RWPE2 (cell line): ENCODE results near the gene NACC2.
"Not testable (repeated sequence)": the region's sequence is repeated elsewhere in the genome, so short reads cannot be mapped to it uniquely, and the experiment has no call there.

Experiments used
- ATAC-seq: fragments of 200-7000 bp; cut with Tn5 transposase; 3 replicates; pipeline ENCODE4 v1.9.1; 2021; ENCODE audit warnings: low read depth
- DNase-seq: peaks from one replicate; pipeline ENCODE4 v3.0.0-alpha.2; 2020; ENCODE audit warnings: low spot score
- H3K27ac ChIP-seq: fragments of 450-650 bp; 2 replicates; pipeline ENCODE4 v1.5.1; 2017; ENCODE audit warnings: mild to moderate bottlenecking; ENCODE audit not compliant: poor library complexity, severe bottlenecking
- H3K27me3 ChIP-seq: fragments of 250-450 bp; sonication (Bioruptor Pico); 2 replicates; pipeline ENCODE4 v1.5.1; 2021; ENCODE audit warnings: mild to moderate bottlenecking, moderate library complexity; ENCODE audit not compliant: insufficient read depth, poor library complexity, severe bottlenecking
- H3K36me3 ChIP-seq: fragments of 250-450 bp; sonication (Bioruptor Pico); 2 replicates; pipeline ENCODE4 v1.5.1; 2020; ENCODE audit warnings: low read depth, mild to moderate bottlenecking, moderate library complexity
- H3K4me1 ChIP-seq: fragments of 250-450 bp; sonication (Bioruptor Pico); 2 replicates; pipeline ENCODE4 v1.5.1; 2021; ENCODE audit warnings: mild to moderate bottlenecking, moderate library complexity; ENCODE audit not compliant: insufficient read depth, poor library complexity, severe bottlenecking
- H3K4me3 ChIP-seq: fragments of 250-450 bp; sonication (Bioruptor Pico); 2 replicates; pipeline ENCODE4 v1.5.1; 2021; ENCODE audit warnings: mild to moderate bottlenecking, moderate library complexity; ENCODE audit not compliant: severe bottlenecking
- H3K9me3 ChIP-seq: fragments of 250-450 bp; sonication (Bioruptor Pico); 2 replicates; pipeline ENCODE4 v1.5.1; 2021; ENCODE audit warnings: mild to moderate bottlenecking, moderate library complexity; ENCODE audit not compliant: severe bottlenecking
- TF ChIP-seq, protein P1 (sequence below): fragments of 450-650 bp; IDR thresholded peaks from one replicate; pipeline ENCODE4 v1.5.1; 2017; ENCODE audit warnings: mild to moderate bottlenecking, moderate library complexity; ENCODE audit not compliant: poor library complexity, severe bottlenecking

The NACC2 gene

GRCh38 chr9:136028760-136029470, 66.2 kb downstream of the NACC2 start:
- no peak overlapping the region for H3K27ac ChIP-seq
- TF ChIP-seq, protein P1, sequence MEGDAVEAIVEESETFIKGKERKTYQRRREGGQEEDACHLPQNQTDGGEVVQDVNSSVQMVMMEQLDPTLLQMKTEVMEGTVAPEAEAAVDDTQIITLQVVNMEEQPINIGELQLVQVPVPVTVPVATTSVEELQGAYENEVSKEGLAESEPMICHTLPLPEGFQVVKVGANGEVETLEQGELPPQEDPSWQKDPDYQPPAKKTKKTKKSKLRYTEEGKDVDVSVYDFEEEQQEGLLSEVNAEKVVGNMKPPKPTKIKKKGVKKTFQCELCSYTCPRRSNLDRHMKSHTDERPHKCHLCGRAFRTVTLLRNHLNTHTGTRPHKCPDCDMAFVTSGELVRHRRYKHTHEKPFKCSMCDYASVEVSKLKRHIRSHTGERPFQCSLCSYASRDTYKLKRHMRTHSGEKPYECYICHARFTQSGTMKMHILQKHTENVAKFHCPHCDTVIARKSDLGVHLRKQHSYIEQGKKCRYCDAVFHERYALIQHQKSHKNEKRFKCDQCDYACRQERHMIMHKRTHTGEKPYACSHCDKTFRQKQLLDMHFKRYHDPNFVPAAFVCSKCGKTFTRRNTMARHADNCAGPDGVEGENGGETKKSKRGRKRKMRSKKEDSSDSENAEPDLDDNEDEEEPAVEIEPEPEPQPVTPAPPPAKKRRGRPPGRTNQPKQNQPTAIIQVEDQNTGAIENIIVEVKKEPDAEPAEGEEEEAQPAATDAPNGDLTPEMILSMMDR, result no peak
- no peaks in the 10 kb centered on the region for H3K27me3 ChIP-seq
- no peaks in the 10 kb centered on the region for H3K4me1 ChIP-seq
- peak; percentile 39 for DNase-seq
- no peak overlapping the region for H3K4me3 ChIP-seq
- no peak for ATAC-seq
- H3K36me3 ChIP-seq, result no peaks in the 10 kb centered on the region
- no peaks in the 10 kb centered on the region for H3K9me3 ChIP-seq

DNA sequence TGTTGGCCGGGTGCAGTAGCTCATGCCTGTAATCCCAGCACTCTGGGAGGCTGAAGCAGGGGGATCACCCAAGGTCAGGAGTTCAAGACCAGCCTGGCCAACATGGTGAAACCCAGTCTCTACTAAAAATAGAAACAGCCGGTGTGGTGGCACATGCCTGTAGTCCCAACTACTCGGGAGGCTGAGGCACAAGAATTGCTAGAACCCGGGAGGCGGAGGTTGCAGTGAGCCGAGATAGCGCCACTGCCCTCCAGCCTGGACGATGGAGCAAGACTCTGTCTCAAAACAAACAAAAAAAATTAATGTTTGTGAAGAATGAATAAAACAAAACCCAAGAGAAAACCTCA, 68.2 kb downstream of the NACC2 start:
- H3K9me3 ChIP-seq, H3K27me3 ChIP-seq, H3K36me3 ChIP-seq, H3K4me1 ChIP-seq, ATAC-seq, H3K4me3 ChIP-seq, H3K27ac ChIP-seq, DNase-seq: not testable (repeated sequence)

DNA sequence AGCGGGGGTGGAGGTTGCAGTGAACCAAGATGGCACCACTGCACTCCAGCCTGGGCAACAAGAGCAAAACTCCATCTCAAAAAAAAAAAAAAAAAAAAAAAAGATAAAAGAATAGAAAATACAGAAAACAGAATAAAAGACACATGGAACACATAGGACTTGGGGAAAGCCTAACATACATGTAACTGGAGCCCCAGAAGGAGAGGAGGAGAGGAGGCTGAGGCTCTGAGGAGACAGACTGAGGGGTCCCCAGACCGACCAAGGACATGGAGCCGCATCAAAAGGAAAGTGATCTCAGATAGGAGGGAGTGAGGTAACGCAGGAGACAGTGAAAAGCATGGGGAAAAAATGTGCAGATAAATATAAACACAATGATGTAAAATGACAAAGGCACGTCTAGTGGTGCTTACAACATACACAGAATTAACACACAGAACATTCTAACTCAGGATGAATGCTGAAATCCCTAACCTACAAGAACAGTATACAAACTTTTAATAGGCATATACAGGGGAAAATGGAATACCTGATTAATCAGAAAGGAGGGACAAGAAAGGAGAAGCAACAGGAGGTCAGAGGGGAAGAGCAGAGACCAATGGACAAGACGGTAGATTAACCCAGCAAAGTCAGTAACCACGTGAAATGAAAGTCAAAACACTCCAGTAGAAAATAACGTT, 68.7 kb downstream of the NACC2 start:
- DNase-seq, result no peak
- H3K4me3 ChIP-seq, result no peak overlapping the region
- H3K27ac ChIP-seq, result no peak overlapping the region
- no peaks in the 10 kb centered on the region for H3K27me3 ChIP-seq
- no peak for ATAC-seq
- H3K36me3 ChIP-seq, result no peaks in the 10 kb centered on the region
- no peaks in the 10 kb centered on the region for H3K4me1 ChIP-seq
- TF ChIP-seq, protein P1, result no peak
- no peaks in the 10 kb centered on the region for H3K9me3 ChIP-seq

- TF ChIP-seq, protein P1, result no peak
- DNase-seq (no peak), ATAC-seq (no peak)
- Histone ChIP-seq H3K4me1 (no peaks in the 10 kb centered on the region), H3K36me3 (no peaks in the 10 kb centered on the region), H3K27ac (no peak overlapping the region), H3K27me3 (no peaks in the 10 kb centered on the region), H3K9me3 (no peaks in the 10 kb centered on the region), H3K4me3 (no peak overlapping the region)
These were observed 69.6 kb downstream of the NACC2 start for GRCh38 chr9:136025481-136025880.

DNA sequence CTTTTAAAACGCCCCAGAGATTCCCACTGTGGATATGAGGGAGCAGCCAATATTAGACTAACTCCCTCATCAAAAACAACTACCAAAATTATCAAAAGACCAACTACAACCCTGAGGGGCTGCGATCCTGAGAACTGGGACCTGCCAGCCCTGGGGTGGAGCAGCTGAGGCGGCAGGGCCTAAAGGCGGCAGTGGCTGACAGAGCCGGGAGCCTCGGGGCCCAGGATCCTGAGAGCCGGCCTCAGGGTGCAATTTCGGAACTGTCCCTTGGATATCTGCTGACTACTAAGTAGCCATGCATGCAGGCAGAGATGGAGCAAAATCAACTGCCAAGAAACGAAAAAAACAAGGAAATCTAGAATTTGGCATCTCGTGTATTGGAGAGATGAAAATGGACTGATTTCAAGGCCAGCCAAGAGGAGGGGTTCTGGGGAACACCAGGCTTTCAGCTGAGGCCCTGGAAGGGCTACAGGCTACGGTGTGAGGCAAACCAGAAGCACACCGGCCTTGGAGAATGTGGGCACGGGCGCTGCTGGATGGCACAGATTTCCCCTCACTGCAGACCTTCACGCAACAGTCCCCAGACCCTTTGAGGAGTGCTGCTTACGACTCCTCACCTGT, 70.3 kb downstream of the NACC2 start:
- TF ChIP-seq, protein P1, result no peak
- no peaks in the 10 kb centered on the region for H3K36me3 ChIP-seq
- ATAC-seq, result no peak
- no peaks in the 10 kb centered on the region for H3K27me3 ChIP-seq
- H3K27ac ChIP-seq, result no peak overlapping the region
- peak; percentile 35 for DNase-seq
- no peak overlapping the region for H3K4me3 ChIP-seq
- no peaks in the 10 kb centered on the region for H3K4me1 ChIP-seq
- H3K9me3 ChIP-seq, result no peaks in the 10 kb centered on the region
